K562 (cell line): Measurements from ENCODE around the gene MRNIP. TPM values are rescaled to one million over a fixed set of nuclear protein-coding genes. Genes with fewer than 3 reads are reported as not detected.

Source experiments
- COPS2 ChIP-seq: fragments of 450-650 bp; conservative IDR thresholded peaks from 2 replicates; pipeline ENCODE4 v1.6.1; 2016; ENCODE audit warnings: mild to moderate bottlenecking, moderate library complexity
- DPF2 ChIP-seq: fragments of 450-650 bp; IDR thresholded peaks from 2 replicates; pipeline ENCODE4 v1.6.1; 2016
- HDAC1 ChIP-seq, 2 experiments: fragments of 450-650 bp; IDR thresholded peaks; 2 replicates each; pipeline ENCODE4 v1.6.1; 2016 to 2017; ENCODE audit warnings: inconsistent platforms in 1 of 2, mild to moderate bottlenecking in 1 of 2, moderate library complexity in 1 of 2
- MITF ChIP-seq: IDR thresholded peaks from 2 replicates; pipeline ENCODE4 v1.6.1; 2014; ENCODE audit warnings: antibody characterized with exemption
- POLR3A ChIP-seq: IDR thresholded peaks from 2 replicates; pipeline ENCODE4 v1.6.1; 2011; ENCODE audit warnings: borderline replicate concordance, mild to moderate bottlenecking, moderate library complexity; ENCODE audit not compliant: insufficient read length, insufficient read depth; ENCODE audit errors: extremely low read depth
- REST ChIP-seq, 2 experiments: fragments of 450-650 bp; formaldehyde crosslinking in 1 of 2; IDR thresholded peaks; 2 replicates each; pipeline versions ENCODE4 v1.4.0 to v1.6.1; 2014 to 2020; ENCODE audit warnings: mild to moderate bottlenecking in 2 of 2, borderline replicate concordance in 1 of 2, low read depth in 1 of 2
- ZEB2 ChIP-seq: fragments of 450-650 bp; IDR thresholded peaks from 2 replicates; pipeline ENCODE4 v1.6.1; 2016
- ZNF589 ChIP-seq: fragments of 200-800 bp; sonication (Bioruptor generic); IDR thresholded peaks from 2 replicates; pipeline ENCODE4 v1.6.1; 2016; ENCODE audit warnings: low read depth, missing genetic modification characterization, missing compliant biosample characterization
- polyA plus RNA-seq, 8 experiments: library from polyadenylated mRNA; depleted of rRNA in 4 of 8; stranded (reverse) in 5 of 8; unstranded in 3 of 8; fragments of >200 nt; fragmentation: Nextera tagmentation in 2 of 8; fragmentation: Illumina TruSeq in 1 of 8; extraction: Ambion mirVana in 2 of 8; extraction: Trizol in 1 of 8; gene quantifications; 2 replicates each; pipeline versions ENCODE4 v1.2.1 to v1.2.3, GENCODE V29; 2011 to 2014; ENCODE audit warnings: inconsistent platforms in 1 of 8, missing spikeins in 1 of 8
- total RNA-seq, 7 experiments: library from RNA; depleted of rRNA in 6 of 7; stranded (reverse); fragments of >200 nt in 6 of 7; fragmentation: Illumina TruSeq in 2 of 7; extraction: Trizol in 2 of 7; gene quantifications; 2 replicates each; pipeline versions ENCODE4 v1.2.1 to v1.2.3, GENCODE V29; 2011 to 2021; ENCODE audit warnings: low replicate concordance in 1 of 7

Gene MRNIP
- total and polyA plus RNA-seq, 9 of the 15 experiments (the other 6 are each of a cell fraction or from before 2014, with no cell fraction given), result 3.6 to 39.0 (median 16.8) TPM

GRCh38 chr5:179837076-179838011, 21.3 kb downstream of the MRNIP start (continued):
- 0 out of 2 replicates have a peak, but pooled peaks have one; percentile 4 for TF ChIP-seq REST (IDR thresholded peaks at IDR 0.05; ENCODE audit: borderline replicate concordance)
- TF ChIP-seq REST (CRISPR knock-in tag; IDR thresholded peaks at IDR 0.05; ENCODE audit: low read depth), result 0 out of 2 replicates have a peak, but pooled peaks have one; percentile 50
- TF ChIP-seq ZNF589 (CRISPR knock-in tag), result no peak
- no peak for TF ChIP-seq COPS2
- TF ChIP-seq DPF2, result no peak
- no peak for TF ChIP-seq HDAC1 (IDR thresholded peaks at IDR 0.05)
- no peak for TF ChIP-seq POLR3A
- no peak for TF ChIP-seq MITF
- no peak for TF ChIP-seq ZEB2
